ENCODE measurements around the gene ACACB. TPM values are rescaled to one million over a fixed set of nuclear protein-coding genes. Genes with fewer than 3 reads are reported as not detected.

Gene ACACB
- total and polyA plus RNA-seq, 12 donors, result 12.8 to 241 (median 107) TPM

- H3K36me3 ChIP-seq, result no peaks in the 10 kb centered on the region
- WGBS, 2 donors, result 7 to 8% methylated on average over 33 of the region's 33 CpGs
- TF ChIP-seq, protein P1, sequence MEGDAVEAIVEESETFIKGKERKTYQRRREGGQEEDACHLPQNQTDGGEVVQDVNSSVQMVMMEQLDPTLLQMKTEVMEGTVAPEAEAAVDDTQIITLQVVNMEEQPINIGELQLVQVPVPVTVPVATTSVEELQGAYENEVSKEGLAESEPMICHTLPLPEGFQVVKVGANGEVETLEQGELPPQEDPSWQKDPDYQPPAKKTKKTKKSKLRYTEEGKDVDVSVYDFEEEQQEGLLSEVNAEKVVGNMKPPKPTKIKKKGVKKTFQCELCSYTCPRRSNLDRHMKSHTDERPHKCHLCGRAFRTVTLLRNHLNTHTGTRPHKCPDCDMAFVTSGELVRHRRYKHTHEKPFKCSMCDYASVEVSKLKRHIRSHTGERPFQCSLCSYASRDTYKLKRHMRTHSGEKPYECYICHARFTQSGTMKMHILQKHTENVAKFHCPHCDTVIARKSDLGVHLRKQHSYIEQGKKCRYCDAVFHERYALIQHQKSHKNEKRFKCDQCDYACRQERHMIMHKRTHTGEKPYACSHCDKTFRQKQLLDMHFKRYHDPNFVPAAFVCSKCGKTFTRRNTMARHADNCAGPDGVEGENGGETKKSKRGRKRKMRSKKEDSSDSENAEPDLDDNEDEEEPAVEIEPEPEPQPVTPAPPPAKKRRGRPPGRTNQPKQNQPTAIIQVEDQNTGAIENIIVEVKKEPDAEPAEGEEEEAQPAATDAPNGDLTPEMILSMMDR (IDR thresholded peaks at IDR 0.05), result no peak
- no peaks in the 10 kb centered on the region for H3K9me3 ChIP-seq
- H3K4me3 ChIP-seq, result peak overlapping the region in 9 of 10 donors; percentile 28 to 47 (median 42)
- DNase-seq, result no peak
- no peak for ATAC-seq
- no peak overlapping the region for H3K27ac ChIP-seq
- intact Hi-C loops (cut with DNase I), result no loop called here
- peaks cover 3 to 18% (median 15%) of the 10 kb centered on the region in 9 donors for H3K4me1 ChIP-seq
- peaks cover 0 to 90% (median 66%) of the 10 kb centered on the region in 7 donors for H3K27me3 ChIP-seq
Measured at GRCh38 chr12:109310247-109311125, 194.1 kb downstream of the ACACB start.

Other genes with a start within 250 kb of the ACACB start
- gene DAO, start 236.5 kb upstream of the ACACB start, total RNA-seq, result not detected
- not detected for gene DAO, start 236.5 kb upstream of the ACACB start, polyA plus RNA-seq
- gene SVOP, start 95.5 kb upstream of the ACACB start, total RNA-seq, result 1 to 10 TPM in 9 of 10 donors, under 1 TPM in 1; 0.17 to 2.8 (median 2.2) TPM
- 1 to 10 TPM in 1 of 2 donors, under 1 TPM in 1; 0.28 to 1.6 TPM for gene SVOP, start 95.5 kb upstream of the ACACB start, polyA plus RNA-seq
- gene USP30, start 64.0 kb upstream of the ACACB start, total RNA-seq, result 10 to 100 TPM in 8 of 10 donors, 1 to 10 TPM in 2; 8.8 to 22.2 (median 13.1) TPM
- 10 to 100 TPM in 1 of 2 donors, 1 to 10 TPM in 1; 4.8 to 10.5 TPM for gene USP30, start 64.0 kb upstream of the ACACB start, polyA plus RNA-seq
- gene ALKBH2, start 23.1 kb upstream of the ACACB start, total RNA-seq, result 10 to 100 TPM in 1 of 10 donors, 1 to 10 TPM in 9; 5.4 to 11.7 (median 7.1) TPM
- gene ALKBH2, start 23.1 kb upstream of the ACACB start, polyA plus RNA-seq, result 10 to 100 TPM; 19.4 to 20.6 TPM
- gene UNG, start 19.0 kb upstream of the ACACB start, total RNA-seq, result 10 to 100 TPM; 21.6 to 37.3 (median 27.8) TPM
- gene UNG, start 19.0 kb upstream of the ACACB start, polyA plus RNA-seq, result 10 to 100 TPM; 14.2 to 17.0 TPM
- under 1 TPM in 2 of 10 donors, not detected in 8; 0.07 to 0.19 TPM for gene FOXN4, start 192.7 kb downstream of the ACACB start, total RNA-seq
- gene FOXN4, start 192.7 kb downstream of the ACACB start, polyA plus RNA-seq, result not detected
- gene MYO1H, start 231.3 kb downstream of the ACACB start, total RNA-seq, result 1 to 10 TPM in 3 of 10 donors, under 1 TPM in 4, not detected in 3; 0.07 to 1.3 (median 0.55) TPM
- gene MYO1H, start 231.3 kb downstream of the ACACB start, polyA plus RNA-seq, result under 1 TPM in 1 of 2 donors, not detected in 1; 0.09 TPM

Measured in heart right ventricle (tissue), 16 donors.